Measurements from ENCODE around the gene RITA1. TPM values are rescaled to one million over a fixed set of nuclear protein-coding genes. Genes with fewer than 3 reads are reported as not detected.

The RITA1 gene
- total RNA-seq, 2 experiments from 2014 or later, result 14.7 to 16.9 TPM

DNA sequence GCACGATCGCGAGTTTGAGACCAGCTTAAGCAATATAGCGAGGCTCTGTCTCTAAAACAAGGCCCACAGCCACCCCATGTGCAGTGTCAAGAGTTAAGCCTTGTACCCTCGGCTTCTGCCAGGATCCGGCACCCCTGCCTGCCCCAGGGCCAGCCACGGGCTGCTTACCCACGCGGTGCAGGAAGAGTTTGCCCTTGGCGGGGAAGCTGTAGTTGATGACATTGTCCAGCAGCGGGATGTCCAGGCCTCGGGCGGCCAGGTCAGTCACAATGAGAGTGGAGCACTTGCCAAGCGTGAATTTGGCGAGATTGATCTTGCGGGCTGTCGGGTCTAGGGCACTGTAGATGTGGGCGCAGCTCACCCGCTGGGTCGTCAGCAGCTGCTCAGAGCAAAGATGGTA lies 13.3 kb upstream of the RITA1 start:
- Mint-ChIP-seq H3K4me3 (no peak overlapping the region), H3K4me1 (peaks cover 2% of the 10 kb centered on the region), H3K9me3 (peaks cover 1% of the 10 kb centered on the region), H3K27ac (no peak overlapping the region), H3K36me3 (ENCODE audit: low read depth) (peaks cover 57% of the 10 kb centered on the region), H3K27me3 (no peaks in the 10 kb centered on the region)
- DNase-seq, result no peak
- ChIA-PET POLR2A (no interaction called here), CTCF (interaction anchor here (1.0 to 5.2 kb wide), 5 partner anchors 13 to 127 kb away, joined by 3 to 46 read pairs (median 37); partner anchors contain the start of genes DDX54 and RITA1)

DNA sequence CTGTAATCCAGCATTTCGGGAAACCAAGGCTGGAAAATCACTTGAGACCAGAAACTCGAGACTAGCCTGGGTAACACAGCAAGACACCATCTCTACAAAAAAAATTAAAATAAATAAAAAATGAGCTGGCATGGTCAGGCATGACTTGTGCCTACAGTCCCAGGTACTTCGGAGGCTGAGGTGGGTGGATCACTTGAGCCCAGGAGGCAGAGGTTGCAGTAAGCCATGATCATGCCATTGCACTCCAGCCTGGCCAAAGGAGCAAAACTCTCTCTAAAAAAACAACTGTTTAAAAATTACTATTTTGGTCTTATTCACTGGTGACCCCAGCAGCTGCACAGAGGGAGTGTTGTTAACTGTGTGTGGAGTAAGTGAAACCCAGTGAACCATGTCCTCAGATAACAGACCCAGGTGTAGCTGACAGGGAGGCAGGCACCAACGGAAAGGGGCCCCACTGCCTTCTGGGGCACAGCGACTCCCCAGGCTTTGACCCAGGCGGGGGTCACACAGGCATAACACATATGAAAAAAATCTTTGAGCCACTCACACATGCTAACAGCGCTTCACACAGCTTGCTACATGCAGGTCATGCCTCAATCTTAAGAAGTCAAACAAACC lies 12.3 kb upstream of the RITA1 start:
- CTCF ChIA-PET, result interaction anchor here (1.2 to 5.2 kb wide), 8 partner anchors 8 to 252 kb away, joined by 3 to 46 read pairs (median 8); partner anchors contain the start of genes DDX54, RITA1 and SLC8B1
- H3K27me3 Mint-ChIP-seq, result no peaks in the 10 kb centered on the region
- peaks cover 2% of the 10 kb centered on the region for H3K4me1 Mint-ChIP-seq
- H3K4me3 Mint-ChIP-seq, result no peak overlapping the region
- H3K9me3 Mint-ChIP-seq, result peaks cover 5% of the 10 kb centered on the region
- DNase-seq, result no peak
- peaks cover 67% of the 10 kb centered on the region for H3K36me3 Mint-ChIP-seq (ENCODE audit: low read depth)
- POLR2A ChIA-PET, result no interaction called here
- no peak overlapping the region for H3K27ac Mint-ChIP-seq

DNA sequence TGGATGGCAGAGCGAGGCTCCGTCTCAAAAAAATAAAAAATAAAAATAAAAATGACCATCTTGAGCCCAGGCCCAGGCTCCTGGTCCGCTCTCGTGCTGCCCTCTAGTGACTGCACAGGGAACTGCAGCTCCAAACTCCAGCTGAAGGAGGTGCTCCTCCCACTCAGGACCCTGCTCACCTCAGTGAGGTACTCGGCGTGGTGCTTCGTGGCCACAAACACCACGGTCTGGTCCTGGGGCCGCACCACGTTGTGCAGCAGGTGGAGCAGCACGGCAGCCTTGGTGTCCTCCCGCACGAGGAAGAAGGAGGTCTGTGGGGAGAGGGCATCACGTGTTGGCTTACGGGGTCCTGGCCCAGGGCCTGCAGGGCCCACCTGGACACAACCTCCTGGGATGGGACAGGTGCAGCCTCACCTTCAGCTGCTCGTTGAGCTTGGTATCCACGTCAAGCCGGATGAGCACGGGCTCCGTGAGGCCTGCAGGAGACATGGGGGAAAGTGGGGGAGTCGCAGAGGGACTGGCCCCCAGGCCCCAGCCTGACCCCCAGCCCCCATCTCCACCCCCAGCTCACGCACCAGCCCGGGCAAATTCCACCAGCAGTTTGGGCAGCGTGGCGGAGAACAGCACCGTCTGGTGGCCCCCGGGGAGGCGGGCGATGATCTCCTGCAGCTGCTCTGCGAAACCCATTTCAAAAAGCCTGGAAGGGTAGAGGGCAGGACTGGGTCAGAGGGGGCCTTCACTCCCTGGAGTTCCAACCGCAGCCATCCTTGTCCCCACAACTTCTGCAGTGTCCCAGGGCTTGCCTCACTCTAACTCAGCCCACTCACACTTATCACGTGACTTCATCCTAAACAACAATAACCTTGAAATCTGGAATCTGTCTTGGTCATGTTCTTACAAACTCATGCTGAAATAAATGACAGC lies 10.8 kb upstream of the RITA1 start:
- H3K4me3 Mint-ChIP-seq, result no peak overlapping the region
- POLR2A ChIA-PET, result interaction anchor here (1.2 to 3.7 kb wide), 2 partner anchors 11 to 21 kb away, joined by 3 to 19 read pairs; partner anchors contain the start of genes DDX54 and RITA1
- H3K4me1 Mint-ChIP-seq, result peaks cover 2% of the 10 kb centered on the region
- no peaks in the 10 kb centered on the region for H3K27me3 Mint-ChIP-seq
- peaks cover 73% of the 10 kb centered on the region for H3K36me3 Mint-ChIP-seq (ENCODE audit: low read depth)
- H3K9me3 Mint-ChIP-seq, result peaks cover 5% of the 10 kb centered on the region
- CTCF ChIA-PET, result interaction anchor here (0.6 to 5.2 kb wide), 24 partner anchors 10 to 275 kb away, joined by 3 to 46 read pairs (median 4); partner anchors contain the start of genes DDX54, RASAL1, RITA1 and SLC8B1
- peak; percentile 77 for DNase-seq
- H3K27ac Mint-ChIP-seq, result no peak overlapping the region

DNA sequence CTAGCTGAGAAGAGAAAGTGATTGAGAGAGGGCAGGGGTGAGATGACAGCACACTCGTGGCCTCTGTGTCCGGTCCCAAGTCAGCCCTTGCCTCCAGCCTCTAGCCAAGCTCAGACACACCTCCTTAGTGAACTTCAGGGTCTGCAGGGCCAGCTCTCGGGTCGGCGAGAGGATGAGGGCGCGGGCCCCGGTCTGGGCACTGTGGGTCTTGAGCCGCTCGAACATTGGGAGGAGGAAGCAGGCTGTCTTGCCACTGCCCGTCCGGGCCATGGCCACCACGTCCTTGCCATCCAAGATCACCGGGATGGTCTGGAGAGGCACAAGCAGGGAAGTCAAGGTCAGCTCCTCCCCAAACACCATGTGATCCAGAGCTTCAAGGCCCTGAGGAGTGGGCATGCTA lies 6.5 kb upstream of the RITA1 start:
- peaks cover 57% of the 10 kb centered on the region for H3K36me3 Mint-ChIP-seq (ENCODE audit: low read depth)

DNA sequence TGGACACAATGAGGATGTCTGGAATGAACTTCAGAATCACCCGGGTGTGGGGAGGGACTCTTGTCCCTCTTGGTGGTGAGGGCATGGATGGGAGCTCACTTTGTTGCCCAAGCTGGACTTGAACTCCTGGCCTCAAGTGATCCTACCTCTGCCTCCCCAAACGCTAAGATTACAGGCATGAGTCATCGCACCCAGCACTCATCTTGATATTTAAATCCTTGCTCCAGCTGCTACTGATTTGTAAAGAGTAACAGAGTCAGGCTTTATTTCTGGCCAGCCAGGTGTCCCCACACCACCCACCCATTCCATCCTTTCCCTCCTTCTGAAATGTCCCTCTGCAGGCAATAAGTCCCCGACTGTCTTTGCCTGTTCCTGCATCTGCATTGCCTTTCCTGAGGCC lies 5.2 kb upstream of the RITA1 start:
- Mint-ChIP-seq H3K36me3 (ENCODE audit: low read depth) (peaks cover 49% of the 10 kb centered on the region), H3K4me3 (no peak overlapping the region), H3K27me3 (no peaks in the 10 kb centered on the region), H3K9me3 (peaks cover 5% of the 10 kb centered on the region), H3K4me1 (peaks cover 10% of the 10 kb centered on the region), H3K27ac (no peak overlapping the region)
- DNase-seq, result no peak
- POLR2A ChIA-PET, result no interaction called here
- CTCF ChIA-PET, result interaction anchor here (0.6 to 1.2 kb wide), 2 partner anchors 10 to 570 kb away, joined by 3 to 4 read pairs; no protein-coding TSS in a partner anchor

More for the DNA sequence above, 6.5 kb upstream of the RITA1 start:
- H3K4me1 Mint-ChIP-seq, result peaks cover 12% of the 10 kb centered on the region
- no peak overlapping the region for H3K27ac Mint-ChIP-seq
- H3K9me3 Mint-ChIP-seq, result peaks cover 5% of the 10 kb centered on the region
- no peaks in the 10 kb centered on the region for H3K27me3 Mint-ChIP-seq
- no peak for DNase-seq
- CTCF ChIA-PET, result no interaction called here
- H3K4me3 Mint-ChIP-seq, result no peak overlapping the region
- POLR2A ChIA-PET, result interaction anchor here (1.1 kb wide), 1 partner anchor 26 kb away, joined by 4 read pairs; no protein-coding TSS in a partner anchor

DNA sequence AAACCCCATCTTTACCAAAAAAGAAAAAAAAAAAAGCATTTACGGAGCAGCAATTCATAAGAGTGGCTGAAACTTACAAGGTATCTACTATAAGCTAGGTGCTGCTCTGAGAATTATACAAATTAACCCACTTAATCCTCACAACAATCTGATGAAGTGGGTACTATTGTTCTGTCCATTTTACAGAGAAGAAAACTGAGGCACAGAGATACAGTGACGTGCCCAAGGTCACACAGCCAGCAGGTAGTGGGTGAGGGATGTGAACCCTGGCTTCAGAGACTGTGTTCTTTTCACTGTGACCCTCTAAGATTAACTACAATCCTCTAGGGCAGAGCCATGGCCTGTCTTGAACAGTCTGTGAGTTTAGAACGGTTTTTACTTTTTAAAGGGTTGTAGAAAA lies 3.5 kb upstream of the RITA1 start:
- ChIA-PET CTCF (no interaction called here), POLR2A (interaction anchor here (1.3 kb wide), 1 partner anchor 25 kb away, joined by 3 read pairs; no protein-coding TSS in a partner anchor)
- H3K36me3 Mint-ChIP-seq (ENCODE audit: low read depth), result peaks cover 42% of the 10 kb centered on the region
- DNase-seq, result no peak
- H3K9me3 Mint-ChIP-seq, result peaks cover 5% of the 10 kb centered on the region
- H3K27me3 Mint-ChIP-seq, result no peaks in the 10 kb centered on the region
- H3K4me1 Mint-ChIP-seq, result peaks cover 20% of the 10 kb centered on the region
- H3K27ac Mint-ChIP-seq, result peak overlapping the region; percentile 40
- H3K4me3 Mint-ChIP-seq, result no peak overlapping the region

DNA sequence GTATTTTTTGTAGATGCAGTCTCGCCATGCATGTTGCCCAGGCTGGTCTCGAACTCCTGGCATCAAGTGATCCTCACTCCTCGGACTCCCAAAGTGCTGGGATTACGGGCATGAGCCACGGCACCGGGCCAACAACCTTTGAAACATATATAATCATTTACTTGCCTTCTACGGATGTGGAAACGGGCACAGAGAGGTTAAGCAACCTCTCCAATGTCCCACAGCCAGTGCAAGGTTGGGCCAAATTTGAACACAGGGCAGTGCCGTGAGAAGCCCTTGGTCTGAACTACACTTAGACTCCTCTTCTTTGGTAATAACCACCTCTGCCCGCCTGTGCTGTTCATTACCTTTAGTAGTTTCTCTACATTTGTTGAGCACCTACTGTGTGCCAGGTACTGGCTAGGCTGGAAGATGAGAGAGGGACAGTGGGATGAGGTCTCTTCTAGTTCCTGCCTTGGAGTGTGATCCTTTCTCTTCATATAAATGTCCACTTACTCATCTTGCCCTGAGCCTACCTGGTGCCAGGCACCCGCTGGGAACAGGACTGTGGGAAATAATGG lies 2.4 kb upstream of the RITA1 start:
- Mint-ChIP-seq H3K9me3 (no peaks in the 10 kb centered on the region), H3K36me3 (ENCODE audit: low read depth) (peaks cover 35% of the 10 kb centered on the region), H3K4me1 (peaks cover 26% of the 10 kb centered on the region), H3K27ac (peak overlapping the region; percentile 31), H3K4me3 (peak overlapping the region; percentile 86), H3K27me3 (no peaks in the 10 kb centered on the region)
- CTCF ChIA-PET, result interaction anchor here (0.6 to 5.7 kb wide), 2 partner anchors 9 to 189 kb away, joined by 3 to 37 read pairs; no protein-coding TSS in a partner anchor
- POLR2A ChIA-PET, result interaction anchor here (0.6 to 1.3 kb wide), 2 partner anchors 26 to 31 kb away, joined by 3 read pairs; no protein-coding TSS in a partner anchor
- no peak for DNase-seq

DNA sequence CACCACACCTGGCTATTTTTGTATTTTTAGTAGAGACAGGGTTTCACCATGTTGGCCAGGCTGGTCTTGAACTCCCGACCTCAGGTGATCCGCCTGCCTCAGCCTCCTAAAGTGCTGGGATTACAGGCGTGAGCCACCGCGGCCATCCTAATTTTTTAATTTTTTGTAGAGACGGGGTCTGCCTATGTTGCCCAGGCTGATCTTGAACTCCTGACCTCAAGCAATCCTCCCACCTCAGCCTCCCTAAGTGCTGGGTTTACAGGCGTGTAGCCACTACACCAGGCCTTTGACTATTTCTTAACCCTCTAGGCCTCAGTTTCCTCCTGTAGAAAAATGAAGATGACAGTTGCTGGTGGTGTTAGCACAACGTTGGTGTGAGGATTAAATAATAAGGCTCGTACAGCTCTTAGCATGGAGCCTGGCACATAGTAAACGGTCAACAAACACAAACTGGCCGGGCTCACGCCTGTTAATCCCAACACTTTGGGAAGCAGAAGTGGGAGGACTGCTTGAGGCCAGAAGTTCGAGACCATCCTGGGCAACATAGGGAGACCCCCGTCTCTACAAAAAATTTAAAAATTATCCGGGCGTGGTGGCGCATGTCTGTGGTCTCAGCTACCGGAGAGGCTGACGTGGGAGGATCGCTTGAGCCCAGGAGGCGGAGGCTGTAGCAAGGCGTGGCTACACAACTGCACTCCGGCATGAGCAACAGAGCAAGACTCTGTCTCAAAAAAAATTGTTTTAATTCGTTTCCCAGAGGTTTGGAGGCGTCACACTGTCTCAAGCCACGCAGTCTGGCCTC lies 1.2 kb upstream of the RITA1 start:
- Mint-ChIP-seq H3K27me3 (no peaks in the 10 kb centered on the region), H3K4me1 (peaks cover 26% of the 10 kb centered on the region), H3K27ac (peak overlapping the region; percentile 97), H3K4me3 (peak overlapping the region; percentile 86), H3K9me3 (no peaks in the 10 kb centered on the region), H3K36me3 (ENCODE audit: low read depth) (peaks cover 28% of the 10 kb centered on the region)
- ChIA-PET CTCF (interaction anchor here (0.6 to 5.7 kb wide), 4 partner anchors 10 to 175 kb away, joined by 3 to 37 read pairs (median 4); no protein-coding TSS in a partner anchor), POLR2A (interaction anchor here (0.7 to 4.0 kb wide), 18 partner anchors 9 to 278 kb away, joined by 3 to 47 read pairs (median 4); partner anchors contain the start of genes OAS1, OAS2, OAS3 and TPCN1)
- no peak for DNase-seq

DNA sequence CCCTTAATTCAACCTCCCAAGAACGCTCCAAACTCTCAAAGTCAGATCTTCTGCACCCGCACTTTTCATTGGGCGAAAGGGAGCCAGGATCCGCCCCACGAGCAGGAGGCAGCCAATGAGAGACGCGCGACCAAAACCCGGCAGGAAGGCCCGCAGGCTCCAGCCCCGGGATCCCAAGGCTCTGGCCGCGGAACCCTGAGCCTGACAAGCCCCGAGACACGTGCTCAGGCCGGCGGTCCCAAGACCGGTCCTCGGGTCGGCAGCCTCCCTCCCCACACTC lies 681 bp upstream of the RITA1 start:
- Mint-ChIP-seq H3K27me3 (no peaks in the 10 kb centered on the region), H3K4me1 (peaks cover 26% of the 10 kb centered on the region), H3K36me3 (ENCODE audit: low read depth) (peaks cover 29% of the 10 kb centered on the region), H3K9me3 (no peaks in the 10 kb centered on the region), H3K27ac (peak overlapping the region; percentile 97), H3K4me3 (peak overlapping the region; percentile 86)
- POLR2A ChIA-PET, result interaction anchor here (0.9 to 4.0 kb wide), 20 partner anchors 9 to 278 kb away, joined by 3 to 47 read pairs (median 4); partner anchors contain the start of genes OAS1, OAS2, OAS3 and TPCN1
- peak; percentile 91 for DNase-seq
- CTCF ChIA-PET, result interaction anchor here (0.6 to 5.7 kb wide), 5 partner anchors 10 to 174 kb away, joined by 3 to 37 read pairs (median 3); no protein-coding TSS in a partner anchor

DNA sequence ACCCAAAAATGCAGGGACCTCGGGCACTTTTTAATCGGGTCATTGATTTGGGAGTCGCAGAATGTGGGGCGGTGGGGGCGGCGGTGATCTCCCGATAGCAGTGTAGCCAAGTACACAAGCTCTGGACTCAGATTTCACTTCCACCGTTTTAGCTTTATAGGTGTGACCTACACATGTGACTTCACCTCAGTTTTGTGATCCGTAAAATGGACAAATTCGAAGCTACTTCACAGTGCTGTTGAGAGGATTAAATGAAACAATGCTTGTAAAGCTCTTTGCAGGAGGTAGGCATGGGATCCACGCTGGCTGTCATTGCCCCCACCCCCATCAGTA lies 478 bp downstream of the RITA1 start:
- peak overlapping the region; percentile 97 for H3K27ac Mint-ChIP-seq
- no peaks in the 10 kb centered on the region for H3K27me3 Mint-ChIP-seq
- DNase-seq, result no peak
- no peaks in the 10 kb centered on the region for H3K9me3 Mint-ChIP-seq
- ChIA-PET CTCF (interaction anchor here (0.5 to 5.7 kb wide), 4 partner anchors 9 to 208 kb away, joined by 3 to 37 read pairs (median 3); partner anchors contain the start of gene OAS2), POLR2A (interaction anchor here (1.0 to 4.0 kb wide), 15 partner anchors 10 to 278 kb away, joined by 3 to 47 read pairs (median 4); partner anchors contain the start of genes OAS2 and TPCN1)
- peaks cover 26% of the 10 kb centered on the region for H3K4me1 Mint-ChIP-seq
- H3K4me3 Mint-ChIP-seq, result peak overlapping the region; percentile 86
- H3K36me3 Mint-ChIP-seq (ENCODE audit: low read depth), result peaks cover 22% of the 10 kb centered on the region

DNA sequence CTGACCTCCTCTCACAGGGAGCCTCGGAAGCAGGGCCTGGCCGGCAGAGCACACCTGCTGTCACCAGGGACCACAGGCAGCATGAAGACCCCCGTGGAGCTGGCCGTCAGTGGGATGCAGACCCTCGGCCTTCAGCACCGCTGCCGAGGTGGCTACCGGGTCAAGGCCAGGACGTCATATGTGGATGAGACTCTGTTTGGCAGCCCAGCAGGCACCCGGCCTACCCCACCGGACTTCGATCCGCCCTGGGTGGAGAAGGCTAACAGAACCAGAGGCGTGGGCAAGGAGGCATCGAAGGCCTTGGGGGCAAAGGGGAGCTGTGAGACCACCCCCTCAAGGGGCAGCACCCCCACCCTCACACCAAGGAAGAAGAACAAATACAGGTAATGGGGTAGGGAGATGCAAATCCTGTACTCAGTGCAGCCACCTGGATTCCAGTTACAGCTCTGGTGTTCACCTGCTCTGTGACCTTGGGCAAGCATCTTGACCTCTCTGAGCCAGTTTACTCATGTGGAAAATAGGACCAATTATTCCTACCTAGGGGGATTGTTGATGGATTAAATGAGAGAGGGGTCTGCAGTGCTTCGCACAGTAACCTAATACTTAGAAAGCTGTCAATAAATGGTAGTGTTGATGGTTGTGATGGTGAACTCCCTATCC lies 1.3 kb downstream of the RITA1 start:
- no peak for DNase-seq
- Mint-ChIP-seq H3K4me3 (peak overlapping the region; percentile 86), H3K27me3 (no peaks in the 10 kb centered on the region), H3K27ac (peak overlapping the region; percentile 97), H3K36me3 (ENCODE audit: low read depth) (peaks cover 25% of the 10 kb centered on the region), H3K4me1 (peaks cover 26% of the 10 kb centered on the region), H3K9me3 (no peaks in the 10 kb centered on the region)
- ChIA-PET POLR2A (interaction anchor here (1.0 to 4.0 kb wide), 9 partner anchors 11 to 279 kb away, joined by 3 to 47 read pairs (median 4); partner anchors contain the start of genes OAS2 and TPCN1), CTCF (interaction anchor here (0.7 to 5.7 kb wide), 4 partner anchors 8 to 208 kb away, joined by 3 to 37 read pairs (median 4); no protein-coding TSS in a partner anchor)

Data from activated CD4-positive, alpha-beta memory T cell treated with anti-CD3 and anti-CD28 coated beads, Interleukin-2, amount 10 ng/mL, durations not matched to agents 7 days and 5 days (primary cell).